Activated CD8-positive, alpha-beta T cell treated with anti-CD3 and anti-CD28 coated beads, Interleukin-2, amount 10 ng/mL, durations not matched to agents 7 days and 5 days (primary cell): ENCODE data around the gene NTF3. TPM values are rescaled to one million over a fixed set of nuclear protein-coding genes. Genes with fewer than 3 reads are reported as not detected.

Experiments used
- ATAC-seq: fragments of 150-1000 bp; cut with Tn5 transposase; one replicate; pipeline ENCODE4 v1.10.0; 2021; ENCODE audit warnings: moderate library complexity
- CTCF ChIA-PET: fragments of 350-600 bp; sonication (Branson Sonifier 250); formaldehyde crosslinking; loops from one replicate; lab custom pipeline; 2021; ENCODE audit warnings: antibody characterized with exemption; lab: Charles Lee
- POLR2A ChIA-PET: fragments of 350-600 bp; sonication (Branson Sonifier 250); formaldehyde crosslinking; loops from one replicate; lab custom pipeline; 2021; ENCODE audit warnings: antibody characterized with exemption; lab: Charles Lee
- DNase-seq: peaks from one replicate; pipeline ENCODE4 v3.0.0-alpha.2; 2020
- H3K27ac Mint-ChIP-seq: one replicate; pipeline ENCODE4 v1.8.0; 2021; ENCODE audit warnings: mild to moderate bottlenecking, mixed read lengths
- H3K27me3 Mint-ChIP-seq: one replicate; pipeline ENCODE4 v1.8.0; 2021; ENCODE audit warnings: low read depth, mixed read lengths
- H3K36me3 Mint-ChIP-seq: one replicate; pipeline ENCODE4 v1.8.0; 2021; ENCODE audit warnings: low read depth, mixed read lengths
- H3K4me1 Mint-ChIP-seq: one replicate; pipeline ENCODE4 v1.8.0; 2021; ENCODE audit warnings: low read depth, mixed read lengths
- H3K4me3 Mint-ChIP-seq: one replicate; pipeline ENCODE4 v1.8.0; 2021; ENCODE audit warnings: mild to moderate bottlenecking, mixed read lengths
- H3K9me3 Mint-ChIP-seq: one replicate; pipeline ENCODE4 v1.8.0; 2022; ENCODE audit warnings: mixed read lengths; ENCODE audit not compliant: insufficient read depth
- total RNA-seq, 2 experiments: library from RNA; stranded (reverse); gene quantifications; one replicate each; pipeline ENCODE4 v1.2.3, GENCODE V29; 2021

The NTF3 gene
- total RNA-seq, 2 experiments from 2014 or later, result not detected

DNA sequence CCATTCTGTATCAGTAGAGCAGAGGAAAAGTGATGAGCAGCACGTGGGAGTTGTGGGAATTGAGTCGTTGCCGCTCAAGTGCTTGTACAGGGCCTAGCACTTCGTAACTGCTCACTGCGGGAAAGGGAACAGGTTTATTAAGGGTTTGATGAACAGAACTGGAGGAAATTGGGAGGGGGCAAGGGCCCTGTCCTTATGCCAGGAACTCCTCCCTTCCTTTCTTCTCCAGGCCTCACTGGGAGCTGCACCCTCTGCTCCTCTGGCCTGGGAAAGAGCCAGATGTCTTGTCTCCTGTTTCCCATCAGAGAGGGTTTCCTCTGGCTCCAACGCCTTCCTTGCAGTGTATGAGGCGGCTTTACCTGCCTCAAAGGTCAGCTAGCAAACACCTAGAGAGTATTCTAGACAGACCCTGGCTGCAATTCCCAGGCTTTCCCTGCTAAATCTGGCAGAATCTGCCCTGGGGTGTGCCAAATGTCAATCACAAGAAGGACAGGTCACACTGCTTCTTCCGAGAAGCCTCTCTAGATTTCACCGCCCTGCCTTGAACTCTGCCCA, 78.4 kb downstream of the NTF3 start:
- ChIA-PET POLR2A (no interaction called here), CTCF (no interaction called here)
- Mint-ChIP-seq H3K4me3 (no peak overlapping the region), H3K4me1 (no peaks in the 10 kb centered on the region), H3K27ac (no peak overlapping the region), H3K9me3 (no peaks in the 10 kb centered on the region), H3K27me3 (peaks cover 6% of the 10 kb centered on the region), H3K36me3 (no peaks in the 10 kb centered on the region)
- DNase-seq, result no peak
- no peak for ATAC-seq

DNA sequence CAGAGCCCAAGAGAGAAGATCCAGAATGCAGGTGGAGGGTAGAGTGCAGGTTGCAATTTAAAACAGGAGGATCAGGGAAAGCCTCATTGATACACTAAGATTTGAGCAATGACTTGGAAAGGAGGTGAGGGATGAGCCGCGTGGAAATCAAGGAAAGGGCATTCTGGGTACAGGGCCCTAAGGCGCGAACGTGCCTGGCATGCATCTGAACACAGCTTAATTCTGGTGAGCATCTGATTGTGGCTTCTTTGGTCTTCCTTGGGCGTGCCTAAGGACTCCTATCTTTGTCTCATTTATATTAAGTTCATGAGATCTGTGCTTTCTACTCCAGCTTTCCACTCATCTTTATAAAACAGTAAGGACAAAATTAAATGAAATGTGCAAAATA, 79.3 kb downstream of the NTF3 start:
- peaks cover 6% of the 10 kb centered on the region for H3K27me3 Mint-ChIP-seq
- no peak overlapping the region for H3K27ac Mint-ChIP-seq
- ATAC-seq (no peak), DNase-seq (no peak)
- no peaks in the 10 kb centered on the region for H3K36me3 Mint-ChIP-seq
- ChIA-PET POLR2A (no interaction called here), CTCF (interaction anchor here (0.8 to 1.0 kb wide), 3 partner anchors 75 to 889 kb away, joined by 3 read pairs; no protein-coding TSS in a partner anchor)
- H3K9me3 Mint-ChIP-seq, result no peaks in the 10 kb centered on the region
- no peaks in the 10 kb centered on the region for H3K4me1 Mint-ChIP-seq
- H3K4me3 Mint-ChIP-seq, result no peak overlapping the region

DNA sequence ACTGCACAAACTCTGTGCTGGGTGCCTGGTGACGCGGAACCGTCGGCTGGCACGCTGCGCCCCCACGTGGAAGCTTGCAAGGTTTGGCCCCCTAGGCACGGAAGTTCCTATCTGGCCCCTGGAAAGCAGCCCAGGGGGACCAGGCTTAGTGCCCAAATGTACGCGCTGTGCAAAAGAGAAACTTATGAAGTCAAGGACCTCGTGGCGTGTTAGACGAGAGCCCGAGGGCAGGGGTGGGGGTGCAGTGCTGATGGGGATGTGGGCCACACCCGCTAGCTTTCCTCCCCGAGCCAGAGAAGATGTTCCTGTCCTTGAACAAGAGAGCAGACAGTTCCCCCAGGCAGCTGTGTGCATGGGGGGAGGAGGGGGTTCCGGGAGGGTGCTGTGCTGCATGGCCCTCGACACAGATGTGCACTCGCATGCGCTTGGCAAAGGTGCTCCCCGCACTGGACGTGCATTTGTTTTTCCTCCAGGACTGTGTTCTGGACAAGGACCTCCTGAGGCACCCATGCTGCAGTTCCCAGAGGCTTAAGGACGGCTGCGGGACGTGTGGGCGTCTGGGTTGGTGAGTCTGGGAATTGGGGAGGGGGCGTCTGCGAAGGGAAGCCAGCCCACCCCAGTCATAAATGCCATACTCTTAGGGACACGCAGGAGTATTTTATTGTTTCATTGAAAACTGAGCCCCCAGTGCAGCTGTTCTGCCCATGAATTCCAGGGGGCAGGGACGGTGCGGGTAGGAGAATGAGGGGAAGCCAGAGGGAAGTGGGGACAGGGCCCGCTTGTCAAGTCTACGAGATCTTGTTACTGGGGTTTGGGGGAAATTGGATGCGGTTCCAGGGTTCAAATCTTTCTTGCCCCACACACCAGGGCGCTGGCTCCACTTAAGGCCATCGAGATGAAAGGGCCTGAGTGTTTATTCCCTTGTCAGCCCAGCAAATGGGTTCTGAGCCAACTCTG, 80.0 kb downstream of the NTF3 start:
- H3K4me1 Mint-ChIP-seq, result no peaks in the 10 kb centered on the region

DNA sequence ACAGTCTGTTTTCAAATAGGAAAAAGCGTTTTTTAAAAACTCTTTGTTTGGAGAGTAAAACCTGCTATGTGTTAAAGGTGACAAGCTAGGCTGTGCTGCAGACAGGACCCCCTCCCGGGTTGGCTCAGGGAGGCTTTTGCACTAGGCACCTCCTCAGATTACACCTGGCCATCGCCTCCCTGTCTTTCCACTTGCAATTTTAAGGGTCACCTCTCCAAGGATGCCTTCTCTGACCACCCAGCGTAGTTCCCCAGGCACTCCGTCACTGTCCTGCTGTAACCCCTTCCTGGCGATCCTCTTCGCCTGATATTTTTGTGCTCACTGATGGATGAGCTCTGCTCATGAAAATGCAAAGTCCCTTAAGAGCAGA, 80.7 kb downstream of the NTF3 start:
- POLR2A ChIA-PET, result no interaction called here
- CTCF ChIA-PET, result no interaction called here
- ATAC-seq (no peak), DNase-seq (no peak)
- Mint-ChIP-seq H3K36me3 (no peaks in the 10 kb centered on the region), H3K9me3 (no peaks in the 10 kb centered on the region), H3K4me3 (no peak overlapping the region), H3K27me3 (peaks cover 6% of the 10 kb centered on the region), H3K27ac (no peak overlapping the region), H3K4me1 (no peaks in the 10 kb centered on the region)

More for the DNA sequence above, 80.0 kb downstream of the NTF3 start:
- Mint-ChIP-seq H3K9me3 (no peaks in the 10 kb centered on the region), H3K36me3 (no peaks in the 10 kb centered on the region), H3K27ac (no peak overlapping the region), H3K4me3 (no peak overlapping the region), H3K27me3 (peaks cover 6% of the 10 kb centered on the region)
- ChIA-PET POLR2A (no interaction called here), CTCF (interaction anchor here (0.8 to 1.0 kb wide), 3 partner anchors 75 to 889 kb away, joined by 3 read pairs; no protein-coding TSS in a partner anchor)
- DNase-seq (peak; percentile 26), ATAC-seq (no peak)

DNA sequence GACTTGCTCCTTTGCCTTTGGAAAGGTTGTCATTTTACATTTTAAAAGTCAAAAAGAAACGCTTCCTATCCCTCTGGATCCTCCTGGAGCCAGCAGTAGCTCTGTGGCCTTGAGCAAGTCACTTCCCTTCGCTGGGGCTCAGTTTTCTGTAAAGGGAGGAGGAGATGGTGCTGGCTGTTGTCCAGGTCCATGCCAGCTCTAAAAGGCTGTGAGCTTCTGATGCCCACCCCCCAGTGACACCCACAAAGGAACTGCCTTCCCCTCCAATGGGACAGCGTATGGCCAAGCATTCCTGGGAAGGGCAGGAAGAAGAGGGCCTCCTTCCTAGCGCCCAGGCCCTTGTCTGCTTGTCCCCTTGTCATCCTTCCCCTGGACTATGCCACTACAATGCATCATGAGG, 81.5 kb downstream of the NTF3 start:
- H3K9me3 Mint-ChIP-seq, result no peaks in the 10 kb centered on the region
- H3K4me3 Mint-ChIP-seq, result no peak overlapping the region
- CTCF ChIA-PET, result no interaction called here
- H3K27ac Mint-ChIP-seq, result no peak overlapping the region
- ATAC-seq (no peak), DNase-seq (no peak)
- H3K36me3 Mint-ChIP-seq, result no peaks in the 10 kb centered on the region
- POLR2A ChIA-PET, result no interaction called here
- H3K27me3 Mint-ChIP-seq, result peaks cover 6% of the 10 kb centered on the region
- H3K4me1 Mint-ChIP-seq, result no peaks in the 10 kb centered on the region

DNA sequence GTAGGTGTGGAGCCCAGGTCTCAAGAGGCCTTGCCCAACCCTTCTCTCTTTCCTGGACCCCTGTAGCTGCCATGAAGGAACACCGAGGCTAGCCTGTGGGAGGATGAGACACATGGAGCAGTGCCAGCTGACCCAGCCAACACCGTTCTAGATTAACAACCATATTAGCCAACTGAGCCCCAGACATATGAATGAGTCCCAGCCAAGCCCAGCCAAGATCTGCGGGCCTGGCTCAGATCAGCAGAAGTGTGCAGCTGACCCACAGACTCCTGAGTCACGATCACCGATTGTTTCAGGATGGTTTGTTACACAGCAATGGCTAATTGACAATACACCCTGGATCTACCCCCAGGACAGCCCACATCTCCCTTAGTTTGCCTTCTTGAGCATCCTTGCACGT, 82.1 kb downstream of the NTF3 start:
- CTCF ChIA-PET, result no interaction called here
- Mint-ChIP-seq H3K4me3 (no peak overlapping the region), H3K9me3 (no peaks in the 10 kb centered on the region), H3K27me3 (peaks cover 6% of the 10 kb centered on the region), H3K27ac (no peak overlapping the region), H3K4me1 (no peaks in the 10 kb centered on the region), H3K36me3 (no peaks in the 10 kb centered on the region)
- ATAC-seq, result no peak
- POLR2A ChIA-PET, result interaction anchor here (0.6 kb wide), 1 partner anchor 723 kb away, joined by 3 read pairs; no protein-coding TSS in a partner anchor
- DNase-seq, result no peak

DNA sequence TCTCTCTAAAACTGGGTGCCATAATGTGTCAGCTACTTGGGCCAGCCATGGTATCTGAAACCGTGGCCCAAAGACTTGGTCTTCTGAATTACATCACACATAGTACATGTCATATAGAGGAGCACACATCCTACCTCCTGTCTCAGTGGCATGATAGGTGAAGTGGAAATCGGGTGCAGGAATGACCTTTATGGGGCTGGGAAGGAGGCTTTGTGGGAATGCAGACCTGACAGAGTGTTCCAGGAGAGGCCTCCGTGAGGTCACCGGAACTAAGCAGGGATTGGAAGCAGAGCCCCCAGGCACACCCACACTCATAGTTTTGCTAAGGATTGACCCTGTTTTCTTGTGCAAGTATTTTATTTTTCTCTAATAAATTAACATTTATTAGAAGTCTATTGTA, 82.6 kb downstream of the NTF3 start:
- POLR2A ChIA-PET, result no interaction called here
- H3K27me3 Mint-ChIP-seq, result peaks cover 6% of the 10 kb centered on the region
- H3K4me1 Mint-ChIP-seq, result no peaks in the 10 kb centered on the region
- no peaks in the 10 kb centered on the region for H3K9me3 Mint-ChIP-seq
- H3K36me3 Mint-ChIP-seq, result no peaks in the 10 kb centered on the region
- ATAC-seq, result no peak
- H3K4me3 Mint-ChIP-seq, result no peak overlapping the region
- no peak overlapping the region for H3K27ac Mint-ChIP-seq
- no peak for DNase-seq
- CTCF ChIA-PET, result no interaction called here

DNA sequence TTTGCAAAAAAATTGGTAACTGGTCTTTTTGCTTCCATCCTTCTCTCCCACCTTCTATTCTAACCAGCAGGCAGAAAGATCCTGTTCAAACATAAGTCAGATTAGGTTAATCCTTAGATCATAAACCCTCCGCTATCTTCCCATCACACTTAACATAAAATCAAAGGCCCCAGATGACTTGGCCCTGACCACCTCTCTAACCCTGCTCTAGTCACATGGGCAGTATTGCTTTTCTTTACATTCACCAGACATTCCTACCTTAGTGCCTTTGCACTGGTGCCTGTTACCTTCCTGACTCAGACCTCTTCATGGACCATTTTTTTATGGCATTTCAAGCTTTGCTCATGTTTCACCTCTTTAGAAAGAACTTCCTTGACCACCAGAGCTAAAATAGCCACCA, 83.5 kb downstream of the NTF3 start:
- no peak for ATAC-seq
- ChIA-PET CTCF (no interaction called here), POLR2A (no interaction called here)
- Mint-ChIP-seq H3K4me3 (no peak overlapping the region), H3K36me3 (no peaks in the 10 kb centered on the region), H3K27ac (no peak overlapping the region), H3K4me1 (no peaks in the 10 kb centered on the region), H3K27me3 (peaks cover 6% of the 10 kb centered on the region), H3K9me3 (no peaks in the 10 kb centered on the region)
- no peak for DNase-seq

DNA sequence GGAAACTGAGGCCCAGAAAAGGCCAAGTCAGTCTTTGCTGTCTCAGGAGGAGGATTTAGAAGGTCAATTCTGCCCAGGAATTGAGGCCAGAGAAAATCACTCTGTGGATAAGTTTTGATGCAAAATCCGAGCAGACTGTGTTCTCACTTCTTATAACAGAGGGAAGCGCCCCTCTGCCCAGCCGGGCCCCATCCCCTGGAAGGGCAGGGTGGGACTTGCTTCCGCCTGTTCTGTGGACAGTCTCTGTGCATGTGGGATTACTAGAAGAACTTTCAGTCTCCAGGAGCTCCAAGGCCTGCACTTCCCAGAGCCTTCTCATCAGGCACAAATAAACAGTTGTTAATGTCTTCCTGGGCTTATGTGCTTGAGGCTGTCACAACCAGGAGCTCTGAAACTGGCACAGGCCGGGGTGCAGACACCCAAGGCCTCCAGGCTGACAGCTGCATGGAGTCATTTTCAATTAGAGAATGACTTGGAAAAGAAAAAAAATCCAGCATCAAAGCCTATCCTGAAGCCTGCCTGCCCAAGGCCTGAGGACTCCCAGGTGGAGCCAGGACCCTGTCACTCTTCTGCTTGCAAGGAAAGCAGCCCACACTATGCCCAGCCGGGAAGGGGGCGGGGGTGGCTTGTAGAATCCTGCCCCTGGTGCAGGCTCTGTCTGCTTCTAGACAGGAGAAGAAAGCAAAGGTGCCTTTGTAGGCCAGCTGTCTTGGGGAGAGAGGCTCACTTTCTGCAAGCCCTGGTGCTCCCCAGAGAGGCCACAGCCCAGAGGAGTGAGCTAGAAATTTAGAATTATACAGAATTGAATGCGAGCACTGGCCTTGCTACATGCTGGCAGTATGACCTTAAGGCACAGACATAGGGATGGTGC, 84.7 kb downstream of the NTF3 start:
- H3K27me3 Mint-ChIP-seq, result no peaks in the 10 kb centered on the region
- H3K4me3 Mint-ChIP-seq, result no peak overlapping the region
- ATAC-seq (no peak), DNase-seq (no peak)
- H3K27ac Mint-ChIP-seq, result no peak overlapping the region
- no peaks in the 10 kb centered on the region for H3K9me3 Mint-ChIP-seq
- CTCF ChIA-PET, result no interaction called here
- no peaks in the 10 kb centered on the region for H3K4me1 Mint-ChIP-seq
- H3K36me3 Mint-ChIP-seq, result no peaks in the 10 kb centered on the region
- POLR2A ChIA-PET, result no interaction called here

DNA sequence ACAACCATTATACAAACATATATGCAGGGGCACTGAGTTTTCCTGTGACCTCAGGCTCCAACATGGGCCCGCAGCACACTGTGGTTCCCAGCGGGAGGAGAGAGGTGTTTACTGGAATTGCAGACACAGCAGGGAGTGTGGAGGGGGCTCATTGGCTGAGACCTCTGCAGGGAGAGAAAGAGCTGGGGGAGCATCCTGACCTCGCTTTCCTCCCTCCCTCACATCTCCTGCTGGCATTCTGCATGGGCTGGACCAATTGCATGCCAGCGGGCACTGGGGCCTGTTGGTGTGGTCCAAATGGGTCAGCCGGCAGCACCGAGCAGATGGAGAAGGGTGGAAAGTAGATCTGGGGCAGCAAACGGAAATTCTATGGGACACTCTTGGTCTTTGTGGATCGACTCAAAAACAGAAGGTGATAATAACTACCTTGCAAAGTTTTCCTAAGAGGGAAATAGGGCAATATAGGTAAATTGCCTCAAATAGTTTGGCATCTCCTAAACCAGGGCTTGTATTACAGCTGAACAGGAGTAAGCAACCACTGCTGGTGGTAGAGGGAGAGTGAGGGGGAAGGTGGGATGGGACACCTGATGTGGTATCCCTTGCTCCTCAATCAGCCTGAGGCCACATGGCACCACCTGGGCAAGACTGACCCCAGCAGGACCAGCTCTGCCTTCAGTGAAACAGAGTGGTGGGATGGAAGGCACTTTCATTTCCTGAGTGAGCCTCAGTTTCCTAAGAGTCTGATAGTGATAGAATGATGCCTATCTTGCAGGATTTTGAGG, 86.9 kb downstream of the NTF3 start:
- Mint-ChIP-seq H3K4me3 (no peak overlapping the region), H3K27me3 (no peaks in the 10 kb centered on the region), H3K4me1 (no peaks in the 10 kb centered on the region), H3K27ac (no peak overlapping the region), H3K36me3 (no peaks in the 10 kb centered on the region), H3K9me3 (no peaks in the 10 kb centered on the region)
- ATAC-seq (no peak), DNase-seq (no peak)
- POLR2A ChIA-PET, result no interaction called here
- CTCF ChIA-PET, result no interaction called here

DNA sequence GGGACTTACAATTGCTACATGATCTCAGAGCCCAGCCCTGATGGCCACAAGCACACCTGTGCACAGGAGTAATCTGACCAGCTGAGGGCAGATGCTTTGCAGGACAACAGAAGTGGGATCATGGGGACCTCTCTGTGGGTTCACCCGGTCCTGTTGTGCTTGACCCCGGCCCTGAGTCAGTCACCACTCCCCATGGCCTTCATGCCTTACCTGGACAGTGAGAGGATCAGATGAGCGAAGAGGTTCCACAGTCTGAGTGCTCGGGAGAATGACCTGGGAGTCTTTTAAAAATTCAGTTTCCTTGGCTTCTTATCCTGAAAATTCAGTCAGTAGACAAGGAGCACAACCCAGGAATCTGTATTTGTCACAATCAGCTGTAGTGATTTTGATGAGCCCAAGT, 88.1 kb downstream of the NTF3 start:
- ChIA-PET CTCF (no interaction called here), POLR2A (no interaction called here)
- no peaks in the 10 kb centered on the region for H3K36me3 Mint-ChIP-seq
- no peaks in the 10 kb centered on the region for H3K4me1 Mint-ChIP-seq
- H3K27ac Mint-ChIP-seq, result no peak overlapping the region
- ATAC-seq (no peak), DNase-seq (no peak)
- H3K9me3 Mint-ChIP-seq, result no peaks in the 10 kb centered on the region
- H3K27me3 Mint-ChIP-seq, result no peaks in the 10 kb centered on the region
- no peak overlapping the region for H3K4me3 Mint-ChIP-seq
